ENCODE measurements around the gene FABP2. TPM values are rescaled to one million over a fixed set of nuclear protein-coding genes. Genes with fewer than 3 reads are reported as not detected.
"Not testable (repeated sequence)": the region's sequence is repeated elsewhere in the genome, so short reads cannot be mapped to it uniquely, and the experiment has no call there.

FABP2 gene
- not detected for polyA plus RNA-seq

- Mint-ChIP-seq H3K27ac (no peak within 1 kb of the TSS), H3K36me3 (no peaks in the 10 kb centered on the region), H3K4me3 (no peak within 1 kb of the TSS), H3K9me3 (no peaks in the 10 kb centered on the region), H3K4me1 (no peaks in the 10 kb centered on the region), H3K27me3 (ENCODE audit: low read depth in 3 of 3) (peaks cover 0 to 4% (median 0%) of the 10 kb centered on the region in 3 donors)
- no peak for DNase-seq
Measured at GRCh38 chr4:119321921-119322687, at the start of gene FABP2. TSS of gene FABP2 (minus strand) at chr4:119322138. CDS start at chr4:119322102, 36 bp downstream.

- H3K36me3 Mint-ChIP-seq; H3K4me3 Mint-ChIP-seq; H3K27ac Mint-ChIP-seq; DNase-seq; H3K9me3 Mint-ChIP-seq; H3K27me3 Mint-ChIP-seq (ENCODE audit: low read depth in 3 of 3): not testable (repeated sequence)
- peaks cover 3 to 13% of the 10 kb centered on the region in 2 donors for H3K4me1 Mint-ChIP-seq
Measured at GRCh38 chr4:119370951-119371683, 49.2 kb upstream of the FABP2 start.

GRCh38 chr4:119370392-119370791 lies 48.5 kb upstream of the FABP2 start:
- H3K4me3 Mint-ChIP-seq, result not testable (repeated sequence)
- H3K4me1 Mint-ChIP-seq, result peaks cover 3 to 13% of the 10 kb centered on the region in 2 donors
- DNase-seq, result peak in 1 of 3 donors; percentile 8

GRCh38 chr4:119366802-119367201 lies 44.9 kb upstream of the FABP2 start:
- H3K9me3 Mint-ChIP-seq; H3K27me3 Mint-ChIP-seq (ENCODE audit: low read depth in 3 of 3); H3K36me3 Mint-ChIP-seq; DNase-seq; H3K27ac Mint-ChIP-seq; H3K4me3 Mint-ChIP-seq: not testable (repeated sequence)
- peaks cover 3 to 13% of the 10 kb centered on the region in 2 donors for H3K4me1 Mint-ChIP-seq

More at GRCh38 chr4:119370392-119370791, 48.5 kb upstream of the FABP2 start:
- H3K9me3 Mint-ChIP-seq; H3K36me3 Mint-ChIP-seq; H3K27ac Mint-ChIP-seq; H3K27me3 Mint-ChIP-seq (ENCODE audit: low read depth in 3 of 3): not testable (repeated sequence)

- not testable (repeated sequence) for DNase-seq; H3K9me3 Mint-ChIP-seq; H3K27me3 Mint-ChIP-seq (ENCODE audit: low read depth in 3 of 3); H3K4me3 Mint-ChIP-seq; H3K36me3 Mint-ChIP-seq; H3K4me1 Mint-ChIP-seq; H3K27ac Mint-ChIP-seq
Measured at GRCh38 chr4:119364203-119364602, 42.3 kb upstream of the FABP2 start.

- H3K4me1 Mint-ChIP-seq; H3K4me3 Mint-ChIP-seq; H3K9me3 Mint-ChIP-seq; H3K36me3 Mint-ChIP-seq; DNase-seq; H3K27me3 Mint-ChIP-seq (ENCODE audit: low read depth in 3 of 3); H3K27ac Mint-ChIP-seq: not testable (repeated sequence)
Measured at GRCh38 chr4:119363372-119363771, 41.4 kb upstream of the FABP2 start.

- not testable (repeated sequence) for H3K4me1 Mint-ChIP-seq; H3K4me3 Mint-ChIP-seq; H3K9me3 Mint-ChIP-seq; H3K27me3 Mint-ChIP-seq (ENCODE audit: low read depth in 3 of 3); DNase-seq; H3K27ac Mint-ChIP-seq; H3K36me3 Mint-ChIP-seq
Measured at GRCh38 chr4:119362413-119362812, 40.5 kb upstream of the FABP2 start.

- H3K9me3 Mint-ChIP-seq; H3K27me3 Mint-ChIP-seq (ENCODE audit: low read depth in 3 of 3); DNase-seq; H3K27ac Mint-ChIP-seq; H3K4me1 Mint-ChIP-seq; H3K4me3 Mint-ChIP-seq; H3K36me3 Mint-ChIP-seq: not testable (repeated sequence)
Measured at GRCh38 chr4:119359873-119360272, 37.9 kb upstream of the FABP2 start.

GRCh38 chr4:119356796-119357195 lies 34.9 kb upstream of the FABP2 start:
- not testable (repeated sequence) for H3K27ac Mint-ChIP-seq

GRCh38 chr4:119356041-119356440 lies 34.1 kb upstream of the FABP2 start:
- not testable (repeated sequence) for DNase-seq

More at GRCh38 chr4:119356796-119357195, 34.9 kb upstream of the FABP2 start:
- H3K4me3 Mint-ChIP-seq; H3K9me3 Mint-ChIP-seq; DNase-seq; H3K4me1 Mint-ChIP-seq; H3K27me3 Mint-ChIP-seq (ENCODE audit: low read depth in 3 of 3); H3K36me3 Mint-ChIP-seq: not testable (repeated sequence)

GRCh38 chr4:119353364-119353763 lies 31.4 kb upstream of the FABP2 start:
- not testable (repeated sequence) for H3K4me1 Mint-ChIP-seq; H3K27ac Mint-ChIP-seq; H3K4me3 Mint-ChIP-seq; H3K27me3 Mint-ChIP-seq (ENCODE audit: low read depth in 3 of 3); H3K36me3 Mint-ChIP-seq; H3K9me3 Mint-ChIP-seq; DNase-seq

More at GRCh38 chr4:119356041-119356440, 34.1 kb upstream of the FABP2 start:
- not testable (repeated sequence) for H3K4me3 Mint-ChIP-seq; H3K27me3 Mint-ChIP-seq (ENCODE audit: low read depth in 3 of 3); H3K4me1 Mint-ChIP-seq; H3K27ac Mint-ChIP-seq; H3K9me3 Mint-ChIP-seq; H3K36me3 Mint-ChIP-seq

- H3K9me3 Mint-ChIP-seq; DNase-seq; H3K4me3 Mint-ChIP-seq; H3K4me1 Mint-ChIP-seq; H3K27ac Mint-ChIP-seq; H3K27me3 Mint-ChIP-seq (ENCODE audit: low read depth in 3 of 3); H3K36me3 Mint-ChIP-seq: not testable (repeated sequence)
Measured at GRCh38 chr4:119348169-119348568, 26.2 kb upstream of the FABP2 start.

GRCh38 chr4:119343293-119343692 lies 21.4 kb upstream of the FABP2 start:
- not testable (repeated sequence) for H3K27me3 Mint-ChIP-seq (ENCODE audit: low read depth in 3 of 3); H3K9me3 Mint-ChIP-seq; H3K36me3 Mint-ChIP-seq; H3K27ac Mint-ChIP-seq; H3K4me3 Mint-ChIP-seq; H3K4me1 Mint-ChIP-seq; DNase-seq

GRCh38 chr4:119339895-119340294 lies 18.0 kb upstream of the FABP2 start:
- not testable (repeated sequence) for H3K36me3 Mint-ChIP-seq; H3K4me1 Mint-ChIP-seq; H3K27me3 Mint-ChIP-seq (ENCODE audit: low read depth in 3 of 3); H3K9me3 Mint-ChIP-seq; DNase-seq; H3K27ac Mint-ChIP-seq; H3K4me3 Mint-ChIP-seq
